HG03439 (cell line): ENCODE measurements around the gene GNPTAB.
A peak's percentile ranks its signal among the peaks of the same experiment; 100 is the strongest.
"Not testable (repeated sequence)": the region's sequence is repeated elsewhere in the genome, so short reads cannot be mapped to it uniquely, and the experiment has no call there.

Experiments
- ATAC-seq: cut with Tn5 transposase; IDR thresholded peaks from one replicate; pipeline ENCODE4 v1.9.1; 2021; ENCODE audit warnings: mild to moderate bottlenecking, moderate library complexity; ENCODE audit not compliant: unreplicated experiment

GNPTAB gene

DNA sequence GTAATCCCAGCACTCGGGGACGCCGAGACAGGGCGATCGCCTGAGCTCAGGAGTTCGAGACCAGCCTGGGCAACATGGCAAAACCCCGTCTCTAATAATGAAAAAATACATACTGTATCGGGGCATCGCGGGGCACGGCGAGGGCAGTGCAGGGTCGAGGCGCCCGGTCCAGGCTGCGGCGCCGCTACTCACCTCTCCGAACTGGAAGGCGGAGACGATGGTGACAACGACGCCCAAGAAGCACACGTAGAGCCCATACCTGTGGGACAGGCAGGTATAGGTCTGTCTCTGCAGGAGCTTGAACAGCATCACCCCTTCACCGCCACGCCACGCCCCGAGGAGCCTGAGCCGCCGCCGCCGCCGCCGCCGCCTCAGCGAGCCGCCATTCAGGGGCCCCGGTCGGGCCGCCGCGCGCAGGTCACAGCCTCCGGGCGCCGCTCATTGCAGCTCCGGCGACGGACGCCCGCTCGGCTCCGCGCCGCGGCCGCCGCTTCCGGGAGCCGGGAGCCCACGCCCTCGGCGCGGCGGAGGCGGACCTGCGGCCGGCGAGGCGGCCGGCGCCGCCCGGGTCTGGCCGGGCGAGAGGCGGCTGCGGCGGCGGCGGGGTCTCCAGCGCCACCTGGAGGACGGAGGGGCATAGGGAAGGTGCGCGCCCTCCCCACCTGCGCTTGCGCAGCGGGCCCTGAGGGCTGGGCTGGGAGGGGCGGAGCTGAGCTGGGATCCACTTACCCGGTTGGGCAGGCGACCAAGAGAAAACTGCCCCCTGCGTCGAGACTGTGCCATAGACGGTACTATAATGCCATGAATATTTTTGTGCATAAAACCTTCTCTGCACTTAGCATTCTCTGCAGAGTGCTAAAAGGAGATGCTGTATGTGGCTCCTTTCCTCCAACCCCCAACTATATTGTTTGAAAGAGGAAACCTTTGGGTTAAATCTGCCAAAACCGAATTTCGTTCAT is at the start of gene GNPTAB:
Gene GNPTAB, minus strand, starts transcription at position 593 of the 959 bp plus-strand sequence. Its CDS starts 284 bp downstream, at position 309.
- peak; percentile 93 for ATAC-seq

DNA sequence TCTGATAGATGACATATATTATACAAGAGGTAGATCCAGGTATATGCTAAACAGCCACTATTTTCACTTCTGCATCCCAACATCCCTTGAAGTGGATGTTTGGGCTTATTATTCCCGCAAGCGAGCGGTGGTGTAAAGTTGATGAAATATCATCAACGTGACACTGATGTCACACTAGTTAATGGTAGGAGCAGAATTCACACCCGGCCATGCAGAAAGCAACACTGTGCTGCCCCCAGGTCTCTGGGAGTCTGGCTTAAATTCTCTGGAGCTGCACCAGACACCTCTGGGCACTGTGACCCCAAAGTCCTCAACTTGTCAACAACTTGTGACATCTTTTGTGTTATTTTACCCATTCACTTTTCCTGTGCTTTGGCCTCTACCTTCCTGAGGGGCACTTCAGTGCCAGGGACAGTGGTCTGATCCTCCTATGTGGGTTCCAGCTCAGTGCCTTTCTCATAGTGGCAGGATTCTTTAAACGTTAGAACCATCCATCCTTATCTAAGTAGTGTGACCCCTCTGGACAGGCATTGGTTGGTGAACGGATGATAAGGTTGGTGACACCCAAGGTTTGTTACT is 47.6 kb upstream of the GNPTAB start:
- peak; percentile 8 for ATAC-seq

DNA sequence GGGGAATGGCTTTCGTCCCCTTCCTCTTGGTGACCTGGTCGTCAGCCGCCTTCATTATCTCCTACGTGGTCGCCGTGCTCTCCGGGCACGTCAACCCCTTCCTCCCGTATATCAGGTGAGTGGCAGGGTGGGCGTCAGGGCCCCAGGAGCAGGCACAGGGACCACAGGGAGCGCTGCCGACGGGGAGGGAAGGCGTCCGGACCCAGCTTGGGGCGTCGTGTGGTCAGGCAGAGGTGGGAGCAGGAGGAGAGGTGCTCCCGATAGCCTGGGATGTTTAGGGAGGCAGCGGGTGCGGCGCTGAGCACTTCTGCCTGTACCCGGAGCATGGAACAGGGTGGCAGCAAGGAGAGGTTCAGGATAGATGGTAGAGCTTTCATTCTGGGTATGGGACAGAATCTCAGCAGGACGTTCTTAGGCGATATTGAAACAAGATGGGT is 47.1 kb upstream of the GNPTAB start:
- ATAC-seq = peak; percentile 9

DNA sequence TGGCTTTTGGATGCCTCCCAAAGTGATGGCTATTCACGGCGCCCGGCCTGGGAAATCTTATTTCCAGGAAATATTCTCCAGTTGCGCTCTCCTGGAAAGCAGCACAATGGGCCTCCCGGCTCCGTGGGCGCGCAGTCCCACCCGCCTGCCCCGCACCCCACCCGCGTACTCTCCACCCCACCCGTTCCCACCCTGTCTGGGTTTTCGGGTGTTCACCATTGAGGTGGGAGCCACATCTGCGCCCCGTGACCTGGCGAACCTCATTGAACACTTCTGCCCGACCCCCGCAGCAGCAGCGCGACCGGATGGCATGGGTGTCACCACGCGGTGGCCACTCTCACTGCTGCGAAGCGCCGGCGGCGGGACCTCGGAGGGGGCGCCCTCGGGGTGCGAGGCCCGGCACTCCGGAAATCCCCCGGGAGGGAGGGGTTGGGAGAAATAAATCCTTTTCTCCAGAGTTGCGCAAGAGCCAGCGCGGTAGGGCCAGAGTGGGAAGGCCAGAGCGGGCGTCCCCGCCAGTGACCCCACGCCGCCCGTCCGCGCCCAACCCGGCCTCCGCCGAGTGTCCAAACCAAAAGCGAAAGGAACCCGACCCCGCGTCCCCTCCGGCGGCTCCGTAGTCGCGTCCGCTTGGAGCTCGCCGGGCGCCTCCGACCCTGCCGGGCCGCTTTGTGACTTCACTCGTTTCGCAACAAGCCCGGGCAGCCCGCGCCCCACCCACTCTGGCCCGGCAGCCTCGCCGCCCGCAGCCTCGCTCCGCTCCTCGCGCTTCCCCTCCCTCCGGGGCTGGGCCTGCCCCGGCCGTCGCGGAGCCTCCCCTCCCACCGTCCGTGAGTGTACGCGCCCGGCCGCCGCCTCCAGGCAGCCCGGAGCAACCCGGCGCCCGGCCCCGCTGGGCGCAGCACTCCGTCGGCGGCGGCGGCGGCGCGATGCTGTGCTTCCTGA is 46.4 kb upstream of the GNPTAB start, which contains the start of gene DRAM1:
Gene DRAM1, plus strand, starts transcription at position 720 of the 945 bp plus-strand sequence. Its CDS starts 210 bp downstream, at position 930.
- ATAC-seq = peak; percentile 86

DNA sequence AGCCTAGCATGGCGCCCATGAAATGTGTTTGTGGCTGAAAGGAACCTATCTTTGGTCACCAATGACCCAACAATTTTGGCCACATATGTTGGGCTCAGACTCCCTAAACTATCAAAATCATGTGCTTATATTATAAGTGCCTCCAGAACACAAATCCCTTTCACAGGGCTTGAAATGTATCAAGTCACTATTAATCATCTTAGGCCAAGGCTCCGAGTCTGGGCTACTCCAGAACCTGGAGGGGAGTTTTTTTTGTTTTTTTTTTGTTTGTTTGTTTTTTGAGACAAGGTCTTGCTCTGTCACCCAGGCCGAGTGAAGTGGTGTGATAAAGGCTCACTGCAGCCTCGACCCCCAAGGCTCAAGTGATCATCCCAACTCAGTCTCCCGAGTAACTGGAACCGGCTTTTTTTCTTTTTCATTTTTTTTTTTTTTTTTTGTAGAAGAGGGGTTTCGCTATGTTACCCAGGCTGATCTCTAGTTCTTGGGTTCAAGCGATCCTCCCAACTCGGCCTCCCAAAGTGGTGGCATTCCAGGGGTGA is 45.6 kb upstream of the GNPTAB start:
- ATAC-seq = no peak

DNA sequence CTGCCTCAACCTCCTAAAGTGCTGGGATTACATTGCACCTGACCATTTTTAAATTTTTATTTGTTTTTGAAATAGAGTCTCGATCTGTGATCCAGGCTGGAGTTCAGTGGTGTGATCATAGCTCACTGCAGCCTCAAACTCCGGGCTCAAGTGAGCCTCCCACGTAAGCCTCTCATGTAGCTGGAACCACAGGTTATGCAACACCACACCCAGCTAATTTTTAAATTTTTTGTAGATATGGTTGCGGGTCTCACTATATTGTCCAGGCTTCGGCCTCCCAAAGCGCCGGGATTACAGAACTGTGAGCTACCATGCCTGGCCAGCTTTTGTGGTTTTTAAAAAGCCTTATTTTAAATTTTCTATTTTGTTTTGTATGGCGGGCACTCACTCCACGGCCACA is 44.4 kb upstream of the GNPTAB start:
- ATAC-seq = no peak

DNA sequence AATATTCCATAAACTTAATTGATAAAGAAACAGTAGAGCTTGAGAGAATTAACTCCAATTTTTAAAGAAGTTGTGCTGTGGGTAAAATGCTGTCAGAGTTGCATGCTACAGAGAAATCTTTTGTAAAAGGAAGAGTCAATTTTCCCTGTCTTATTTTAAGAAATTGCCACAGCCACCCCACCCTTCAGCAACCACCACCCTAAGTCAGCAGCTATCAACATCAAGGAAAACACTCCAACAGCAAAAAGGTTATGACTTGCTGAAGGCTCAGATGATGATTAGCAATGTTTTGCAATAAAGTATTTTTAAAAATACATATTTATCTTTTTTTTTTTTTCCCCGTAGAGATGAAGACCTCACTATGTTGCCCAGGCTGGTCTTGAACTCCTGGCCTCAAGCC is 40.2 kb upstream of the GNPTAB start:
- no peak for ATAC-seq

DNA sequence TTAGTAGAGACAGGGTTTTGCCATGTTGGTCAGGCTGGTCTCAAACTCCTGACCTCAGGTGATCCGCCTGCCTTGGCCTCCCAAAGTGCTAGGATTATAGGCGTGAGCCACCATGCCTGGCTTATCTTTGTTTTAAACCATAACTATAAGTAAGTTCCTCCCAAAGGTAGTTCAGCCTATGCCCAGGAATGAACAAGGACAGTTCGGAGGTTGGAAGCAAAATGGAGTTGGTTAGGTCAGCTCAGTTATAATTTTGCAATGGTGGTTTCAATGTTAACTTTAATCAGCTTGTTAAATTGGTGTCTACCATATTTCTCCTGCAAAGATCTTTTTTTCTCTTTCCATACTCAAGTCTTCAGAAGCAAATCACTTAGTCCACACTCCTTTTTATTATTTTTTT is 36.9 kb upstream of the GNPTAB start:
- not testable (repeated sequence) for ATAC-seq

DNA sequence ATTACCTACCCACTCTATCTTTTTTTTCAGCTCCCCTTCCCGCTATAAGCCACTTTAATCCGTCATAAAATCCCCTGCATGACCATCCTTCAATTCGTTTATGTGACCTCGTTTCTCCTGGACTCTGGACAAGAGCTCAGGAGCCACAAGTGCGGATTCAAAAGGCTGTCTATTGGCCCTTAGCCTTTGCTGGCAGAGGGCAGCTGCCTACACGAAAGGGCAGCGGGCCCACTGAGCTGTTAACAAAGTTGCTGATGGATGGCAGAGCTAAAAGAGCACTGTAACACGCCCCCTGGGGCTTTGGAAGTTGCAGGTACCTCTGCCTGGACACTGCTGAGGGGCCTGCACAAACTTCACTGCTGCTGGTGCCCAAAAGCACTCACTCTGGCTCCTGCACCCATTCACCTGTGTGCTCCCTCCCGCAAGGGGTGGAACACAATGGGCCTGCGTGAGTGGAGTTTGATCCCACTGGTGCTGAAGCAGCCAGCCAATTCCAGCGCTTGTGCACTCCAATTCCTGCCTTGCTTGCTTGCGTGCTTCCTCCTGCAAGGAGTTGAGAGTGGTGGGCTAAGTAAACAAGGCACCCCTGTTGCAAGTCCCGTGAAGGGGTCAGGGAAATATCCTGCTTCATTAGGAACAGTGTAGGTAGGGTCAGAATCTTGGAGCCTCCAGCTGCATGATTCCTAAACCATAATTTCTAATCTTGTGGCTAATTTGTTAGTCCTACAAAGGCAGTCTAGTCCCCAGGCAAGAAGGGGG is 36.0 kb upstream of the GNPTAB start:
- ATAC-seq = no peak

DNA sequence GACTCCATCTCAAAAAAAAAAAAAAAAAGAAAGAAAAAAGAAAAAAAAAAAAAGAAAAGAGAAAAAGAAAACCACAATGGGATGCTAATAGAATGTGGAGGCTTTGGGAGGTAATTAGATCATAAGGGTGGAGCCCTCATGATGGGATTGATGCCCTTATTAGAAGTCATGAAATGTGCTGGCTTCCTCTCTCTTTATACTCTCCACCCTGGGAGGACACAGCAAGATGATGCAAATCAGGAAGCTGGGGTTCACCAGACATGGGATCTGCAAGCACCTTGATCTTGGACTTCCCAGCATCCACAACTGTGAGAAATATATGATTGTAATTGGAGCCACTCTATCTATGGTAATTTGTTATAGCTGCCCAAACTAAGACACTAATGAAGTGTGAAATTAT is 33.2 kb upstream of the GNPTAB start:
- ATAC-seq = no peak

DNA sequence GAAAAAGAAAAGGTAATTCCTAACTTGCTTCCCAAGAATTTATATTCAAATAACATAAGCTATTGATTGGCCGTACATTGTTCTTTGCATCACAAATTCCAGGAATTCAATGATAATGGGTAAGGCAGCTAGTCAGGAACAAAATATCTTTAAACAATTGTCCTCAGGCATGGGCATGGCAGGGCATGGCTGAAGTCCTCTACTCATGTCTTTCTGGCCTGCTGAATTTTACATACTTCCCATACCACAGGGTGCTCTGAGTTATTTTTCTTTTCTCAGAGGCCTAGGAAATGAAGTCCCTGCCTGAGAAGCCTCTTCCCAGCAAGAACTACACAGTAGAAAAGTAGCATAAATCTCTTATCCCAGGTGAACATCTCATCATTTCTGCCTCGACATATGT is 31.5 kb upstream of the GNPTAB start:
- no peak for ATAC-seq

DNA sequence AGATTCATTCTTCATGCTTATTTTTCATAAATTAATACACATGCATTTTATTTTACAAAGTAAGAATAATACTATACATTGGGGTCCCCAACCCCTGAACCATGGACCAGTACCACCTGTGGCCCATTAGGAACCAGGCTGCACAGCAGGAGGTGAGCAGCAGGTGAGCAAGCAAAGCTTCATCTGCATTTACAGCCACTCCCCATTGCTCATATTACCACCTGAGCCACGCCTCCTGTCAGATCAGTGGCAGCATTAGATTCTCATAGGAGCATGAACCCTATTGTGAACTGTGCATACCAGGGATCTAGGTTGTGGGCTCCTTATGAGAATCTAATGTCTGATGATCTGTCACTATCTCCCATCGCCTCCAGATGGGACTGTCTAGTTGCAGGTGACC is 30.9 kb upstream of the GNPTAB start:
- ATAC-seq = not testable (repeated sequence)

DNA sequence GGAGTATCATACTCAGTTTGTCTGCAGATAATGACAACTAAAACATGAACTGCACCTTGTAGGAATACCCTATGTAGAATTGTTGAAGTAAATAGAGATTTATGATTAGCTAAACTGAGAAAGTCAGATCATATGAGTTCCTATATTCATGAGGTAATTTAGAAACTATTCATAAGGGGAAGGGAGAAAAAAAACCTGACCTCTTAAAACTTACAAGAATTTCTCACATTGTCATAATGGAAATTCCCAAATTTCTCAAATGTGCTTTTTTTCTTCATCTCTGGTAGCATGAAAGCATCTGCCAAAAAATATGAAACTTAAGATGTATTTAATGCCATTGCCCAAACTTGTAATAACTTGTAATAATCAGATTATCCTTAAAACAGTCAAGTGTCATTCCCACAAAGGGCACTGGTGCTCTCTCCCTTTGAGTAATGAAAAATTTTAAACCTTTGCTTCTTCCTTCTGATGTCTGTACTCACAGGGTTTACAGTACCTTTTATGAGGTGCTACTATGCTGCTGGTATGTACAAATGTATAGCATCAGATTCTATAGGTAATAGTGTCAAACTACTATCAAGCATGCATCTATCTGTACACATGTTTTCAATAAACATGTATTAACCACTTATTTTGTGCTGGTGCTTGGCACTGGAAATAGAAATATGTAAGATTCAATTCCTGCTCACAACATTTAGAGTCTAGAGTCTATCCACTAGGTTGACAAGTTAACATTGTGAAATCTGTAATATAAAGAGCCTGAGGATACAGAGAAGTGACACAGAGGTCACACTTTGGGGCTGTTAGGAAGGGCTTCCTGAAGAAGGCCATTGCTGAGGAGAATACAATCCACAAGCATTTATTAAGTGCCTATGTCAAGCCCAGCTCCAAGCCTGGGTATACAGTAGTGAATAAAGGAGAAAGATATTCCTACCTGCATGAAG is 29.2 kb upstream of the GNPTAB start:
- ATAC-seq = peak; percentile 57

DNA sequence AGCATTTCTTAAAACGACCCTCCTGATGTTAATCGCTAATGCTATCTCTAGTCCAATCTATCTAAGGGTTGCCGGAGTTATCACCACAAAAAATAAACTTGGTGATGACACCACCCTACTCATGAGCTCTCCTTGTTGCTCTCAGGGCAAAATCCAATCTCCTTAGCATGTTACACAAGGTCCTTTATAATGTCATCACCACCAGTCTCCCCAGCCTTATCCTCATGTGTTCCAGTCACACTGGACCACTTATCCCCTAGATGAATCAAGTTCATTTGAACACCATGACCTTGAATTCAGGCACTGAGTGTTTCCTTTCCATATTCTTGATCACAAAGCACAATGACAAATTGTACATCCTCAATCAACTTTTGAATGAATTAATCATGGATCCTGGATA is 27.6 kb upstream of the GNPTAB start:
- ATAC-seq = no peak

DNA sequence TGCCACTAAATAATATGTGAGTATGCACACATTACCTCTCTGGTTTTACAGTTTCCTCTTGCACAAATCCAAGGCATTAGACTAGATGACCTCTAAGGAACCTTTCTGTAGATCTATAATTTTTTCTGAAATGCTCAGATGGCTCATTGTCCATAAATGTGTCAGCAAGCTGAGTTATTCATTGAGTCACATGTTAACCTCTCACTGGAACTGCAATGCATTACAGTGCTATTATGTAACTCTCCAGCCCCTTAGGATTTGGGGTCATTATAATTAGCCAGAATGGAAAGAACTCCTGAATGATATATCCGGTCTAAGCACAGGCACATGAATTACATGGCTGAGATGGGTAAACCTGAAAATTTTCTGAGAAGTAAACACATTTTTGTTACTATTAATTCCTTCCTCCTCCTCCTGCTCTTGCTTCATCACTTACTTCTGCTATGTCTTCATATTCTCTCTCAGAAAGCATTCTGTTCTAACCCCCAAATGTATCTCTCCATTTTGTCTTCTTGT is 26.3 kb upstream of the GNPTAB start:
- ATAC-seq = peak; percentile 39

DNA sequence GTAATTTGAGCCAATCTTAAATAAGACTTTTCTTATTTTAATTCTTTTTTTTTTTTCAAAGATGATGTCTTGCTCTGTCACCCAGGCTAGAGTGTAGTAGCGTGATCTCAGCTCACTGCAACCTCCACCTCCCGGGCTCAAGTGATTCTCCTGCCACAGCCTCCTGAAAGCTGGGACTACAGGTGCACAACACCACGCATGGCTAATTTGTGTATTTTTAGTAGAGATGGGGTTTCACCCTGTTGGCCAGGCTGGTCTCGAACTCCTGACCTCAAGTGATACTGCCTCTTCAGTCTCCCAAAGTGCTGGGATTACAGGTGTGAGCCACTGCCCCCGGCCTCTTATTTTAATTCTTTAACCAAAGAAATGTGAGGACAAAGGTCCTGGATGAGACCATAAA is 25.9 kb upstream of the GNPTAB start:
- peak; percentile 18 for ATAC-seq

DNA sequence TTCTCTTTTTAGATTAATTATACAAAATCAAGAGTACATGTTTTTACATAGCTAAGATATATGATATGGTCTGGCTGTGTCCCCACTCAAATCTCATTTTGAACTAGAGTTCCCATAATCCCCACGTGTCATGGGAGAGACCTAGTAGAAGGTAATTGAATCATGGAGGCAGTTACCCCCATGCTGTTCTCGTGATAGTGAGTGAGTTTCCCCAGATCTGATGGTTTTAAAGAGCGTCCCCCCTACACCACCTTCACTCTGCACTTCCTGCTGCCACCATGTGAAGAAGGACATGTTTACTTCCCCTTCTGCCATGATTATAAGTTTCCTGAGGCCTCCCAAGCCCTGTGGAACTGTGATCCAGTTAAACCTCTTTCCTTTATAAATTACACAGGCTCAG is 25.2 kb upstream of the GNPTAB start:
- ATAC-seq = no peak

DNA sequence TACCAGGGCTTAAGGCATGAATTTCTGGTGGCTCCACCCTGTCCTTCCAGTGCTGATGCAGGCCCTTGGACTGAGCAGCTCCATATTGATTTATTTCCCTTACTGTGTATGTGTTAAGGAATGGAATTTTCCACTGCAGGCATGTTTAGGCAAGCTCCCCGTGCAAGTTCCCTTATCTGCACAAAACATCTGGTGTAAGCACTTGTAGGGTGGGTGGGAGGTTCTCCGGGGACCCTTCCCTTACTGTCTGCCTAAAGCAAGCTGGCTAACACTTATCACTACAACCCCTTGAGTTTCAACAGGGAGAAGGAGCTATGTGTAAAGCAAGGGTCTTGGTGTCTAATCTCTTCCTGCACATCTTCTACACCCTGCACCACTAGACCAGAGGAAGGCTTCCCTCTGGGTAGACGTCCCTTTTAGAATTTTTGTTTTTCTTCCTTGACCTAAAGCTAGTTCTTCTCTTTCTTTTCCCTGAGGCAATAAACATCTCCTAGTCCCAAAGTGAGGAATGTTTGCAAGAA is 24.7 kb upstream of the GNPTAB start:
- no peak for ATAC-seq
